Testis (tissue), 2 donors: ENCODE results near the gene CSMD2.

Experiments used
- CTCF ChIP-seq, 3 experiments: fragments of 450-650 bp in 2 of 3; fragments of 200-600 bp in 1 of 3; sonication (generic) in 1 of 3; IDR thresholded peaks; one replicate each; pipeline ENCODE4 v1.5.1; 2016 to 2019; ENCODE audit warnings: antibody characterized with exemption in 3 of 3, mild to moderate bottlenecking in 2 of 3, moderate library complexity in 1 of 3
- POLR2A ChIP-seq: fragments of 450-650 bp; IDR thresholded peaks from one replicate; pipeline ENCODE4 v1.6.1; 2017; ENCODE audit warnings: antibody characterized with exemption, mild to moderate bottlenecking, moderate library complexity

GRCh38 chr1:33609739-33610138, 555.3 kb downstream of the CSMD2 start:
- TF ChIP-seq CTCF (IDR thresholded peaks at IDR 0.05) (no peak), POLR2A (no peak)
